Neural progenitor cell (in vitro differentiated cells): ENCODE data around the gene RFX5. TPM values are rescaled to one million over a fixed set of nuclear protein-coding genes. Genes with fewer than 3 reads are reported as not detected.

Source experiments
- DNase-seq: peaks from one replicate; pipeline ENCODE4 v3.0.0-alpha.2; 2016; ENCODE audit warnings: low spot score
- H2AFZ ChIP-seq: fragments of 200-600 bp; sonication (generic); replicated peaks from 2 replicates; pipeline ENCODE4 v1.6.1; 2016; ENCODE audit warnings: antibody characterized with exemption
- H3F3A ChIP-seq: fragments of 200-600 bp; sonication (generic); 2 replicates; pipeline ENCODE4 v1.6.1; 2016; ENCODE audit warnings: antibody characterized with exemption, low read depth
- H3K27ac ChIP-seq: fragments of 200-600 bp; sonication (generic); 2 replicates; pipeline ENCODE4 v1.5.1; 2016; ENCODE audit warnings: mild to moderate bottlenecking
- H3K27me3 ChIP-seq: fragments of 200-600 bp; sonication (generic); 2 replicates; pipeline ENCODE4 v1.6.1; 2016; ENCODE audit warnings: mild to moderate bottlenecking, moderate library complexity
- H3K36me3 ChIP-seq: fragments of 200-600 bp; sonication (generic); 2 replicates; pipeline ENCODE4 v1.5.1; 2016
- H3K4me1 ChIP-seq: fragments of 200-600 bp; sonication (generic); 2 replicates; pipeline ENCODE4 v1.6.1; 2016; ENCODE audit warnings: mixed run types
- H3K4me2 ChIP-seq: fragments of 200-600 bp; sonication (generic); 2 replicates; pipeline ENCODE4 v1.6.1; 2016
- H3K4me3 ChIP-seq: fragments of 200-600 bp; sonication (generic); 2 replicates; pipeline ENCODE4 v1.5.1; 2016
- H3K79me2 ChIP-seq: fragments of 200-600 bp; sonication (generic); 2 replicates; pipeline ENCODE4 v1.6.1; 2016; ENCODE audit warnings: low read depth
- H3K9ac ChIP-seq: fragments of 200-600 bp; sonication (generic); 2 replicates; pipeline ENCODE4 v1.6.1; 2016
- H3K9me3 ChIP-seq: fragments of 200-600 bp; sonication (generic); 2 replicates; pipeline ENCODE4 v1.5.1; 2016; ENCODE audit warnings: low read depth
- H4K20me1 ChIP-seq: fragments of 200-600 bp; sonication (generic); 2 replicates; pipeline ENCODE4 v1.6.1; 2016; ENCODE audit warnings: low read depth
- H3K27ac Mint-ChIP-seq: 3 replicates; pipeline ENCODE4 v1.8.0; 2021; ENCODE audit warnings: mixed read lengths
- H3K27me3 Mint-ChIP-seq: 2 replicates; pipeline ENCODE4 v1.8.0; 2022; ENCODE audit warnings: low read depth, mild to moderate bottlenecking, inconsistent platforms, moderate library complexity, mixed read lengths; ENCODE audit not compliant: insufficient read depth
- H3K36me3 Mint-ChIP-seq: 3 replicates; pipeline ENCODE4 v1.8.0; 2021; ENCODE audit warnings: mixed read lengths
- H3K4me1 Mint-ChIP-seq: 3 replicates; pipeline ENCODE4 v1.8.0; 2021; ENCODE audit warnings: mixed read lengths
- H3K4me3 Mint-ChIP-seq: 3 replicates; pipeline ENCODE4 v1.8.0; 2021; ENCODE audit warnings: mild to moderate bottlenecking, moderate library complexity, mixed read lengths
- H3K9me3 Mint-ChIP-seq: 3 replicates; pipeline ENCODE4 v1.8.0; 2020; ENCODE audit warnings: mixed read lengths
- EZH2 ChIP-seq: fragments of 200-600 bp; sonication (generic); IDR thresholded peaks from 2 replicates; pipeline ENCODE4 v1.6.1; 2017; ENCODE audit warnings: antibody characterized with exemption, mild to moderate bottlenecking, moderate library complexity
- EZH2phosphoT487 ChIP-seq: fragments of 200-600 bp; sonication (generic); IDR thresholded peaks from 2 replicates; pipeline ENCODE4 v1.6.1; 2017; ENCODE audit warnings: antibody characterized with exemption
- total RNA-seq: library from RNA; depleted of rRNA; stranded (reverse); fragments of >200 nt; gene quantifications from 2 replicates; pipeline ENCODE4 v1.2.3, GENCODE V29; 2015; ENCODE audit warnings: low replicate concordance
- TF ChIP-seq, protein P1 (sequence below): fragments of 200-600 bp; sonication (generic); IDR thresholded peaks from 2 replicates; pipeline ENCODE4 v1.5.1; 2017; ENCODE audit warnings: antibody characterized with exemption, mild to moderate bottlenecking

RFX5 gene
- total RNA-seq, 1 donor from 2014 or later, result 87.5 TPM

DNA sequence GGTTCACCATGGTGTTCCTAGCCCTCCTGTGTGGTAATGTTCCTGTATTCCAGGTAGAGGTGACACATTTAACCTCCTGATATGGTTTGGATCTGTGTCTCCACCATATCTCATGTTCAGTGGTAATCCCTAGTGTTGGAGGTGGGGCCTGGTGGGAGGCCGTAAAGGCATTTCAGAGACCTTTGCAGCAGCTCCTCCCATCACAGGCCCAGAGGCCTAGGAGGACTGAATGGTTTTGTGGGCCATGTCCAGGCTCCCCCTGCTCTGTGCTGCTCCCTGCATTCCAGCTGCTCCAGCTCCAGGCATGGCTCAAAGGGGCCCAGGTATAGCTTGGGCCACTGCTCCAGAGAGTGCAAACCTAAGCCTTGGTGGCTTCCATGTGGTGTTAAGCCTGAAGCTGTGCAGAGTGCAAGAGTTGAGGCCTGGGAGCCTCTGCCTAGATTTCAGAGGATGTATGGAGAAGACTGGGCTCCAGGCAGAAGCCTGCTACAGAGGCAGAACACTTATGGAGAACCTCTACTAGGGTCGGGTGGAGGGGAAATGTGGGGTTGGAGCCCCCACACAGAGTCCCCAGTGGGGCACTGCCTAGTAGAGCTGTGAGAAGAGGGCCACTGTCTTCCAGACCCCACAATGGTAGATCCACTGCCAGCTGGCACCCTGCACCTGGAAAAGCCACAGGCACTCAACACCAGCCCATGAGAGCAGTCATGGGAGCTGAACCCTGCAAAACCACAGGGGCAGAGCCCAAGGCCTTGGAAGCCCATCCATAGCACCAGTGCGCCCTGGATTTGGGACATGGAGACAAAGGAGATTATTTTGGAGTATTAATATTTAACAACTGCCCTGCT, 15.5 kb upstream of the RFX5 start:
- Histone ChIP-seq H3K27me3 (no peaks in the 10 kb centered on the region), H3K9me3 (no peaks in the 10 kb centered on the region), H3K4me2 (no peak overlapping the region), H4K20me1 (no peaks in the 10 kb centered on the region), H3K36me3 (no peaks in the 10 kb centered on the region), H3K9ac (no peak overlapping the region), H2AFZ (no peak overlapping the region), H3F3A (no peaks in the 10 kb centered on the region), H3K4me1 (no peaks in the 10 kb centered on the region), H3K4me3 (no peak overlapping the region), H3K27ac (no peak overlapping the region), H3K79me2 (no peaks in the 10 kb centered on the region)
- Mint-ChIP-seq H3K36me3 (peaks cover 40% of the 10 kb centered on the region), H3K27ac (no peak overlapping the region), H3K27me3 (peaks cover 6% of the 10 kb centered on the region), H3K9me3 (peaks cover 27% of the 10 kb centered on the region), H3K4me1 (peaks cover 3% of the 10 kb centered on the region), H3K4me3 (no peak overlapping the region)
- TF ChIP-seq EZH2 (no peak), EZH2phosphoT487 (no peak)
- TF ChIP-seq, protein P1, sequence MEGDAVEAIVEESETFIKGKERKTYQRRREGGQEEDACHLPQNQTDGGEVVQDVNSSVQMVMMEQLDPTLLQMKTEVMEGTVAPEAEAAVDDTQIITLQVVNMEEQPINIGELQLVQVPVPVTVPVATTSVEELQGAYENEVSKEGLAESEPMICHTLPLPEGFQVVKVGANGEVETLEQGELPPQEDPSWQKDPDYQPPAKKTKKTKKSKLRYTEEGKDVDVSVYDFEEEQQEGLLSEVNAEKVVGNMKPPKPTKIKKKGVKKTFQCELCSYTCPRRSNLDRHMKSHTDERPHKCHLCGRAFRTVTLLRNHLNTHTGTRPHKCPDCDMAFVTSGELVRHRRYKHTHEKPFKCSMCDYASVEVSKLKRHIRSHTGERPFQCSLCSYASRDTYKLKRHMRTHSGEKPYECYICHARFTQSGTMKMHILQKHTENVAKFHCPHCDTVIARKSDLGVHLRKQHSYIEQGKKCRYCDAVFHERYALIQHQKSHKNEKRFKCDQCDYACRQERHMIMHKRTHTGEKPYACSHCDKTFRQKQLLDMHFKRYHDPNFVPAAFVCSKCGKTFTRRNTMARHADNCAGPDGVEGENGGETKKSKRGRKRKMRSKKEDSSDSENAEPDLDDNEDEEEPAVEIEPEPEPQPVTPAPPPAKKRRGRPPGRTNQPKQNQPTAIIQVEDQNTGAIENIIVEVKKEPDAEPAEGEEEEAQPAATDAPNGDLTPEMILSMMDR, result no peak
- no peak for DNase-seq

- no peaks in the 10 kb centered on the region for H3K4me1 ChIP-seq
- H3K9me3 Mint-ChIP-seq, result peaks cover 27% of the 10 kb centered on the region
- no peak overlapping the region for H3K4me3 Mint-ChIP-seq
- no peak overlapping the region for H3K4me2 ChIP-seq
- H3K9me3 ChIP-seq, result no peaks in the 10 kb centered on the region
- H3K27me3 Mint-ChIP-seq, result peaks cover 4% of the 10 kb centered on the region
- no peak overlapping the region for H3K27ac Mint-ChIP-seq
- TF ChIP-seq EZH2 (no peak), EZH2phosphoT487 (no peak)
- TF ChIP-seq, protein P1, result no peak
- H3K36me3 Mint-ChIP-seq, result peaks cover 40% of the 10 kb centered on the region
- no peaks in the 10 kb centered on the region for H3K79me2 ChIP-seq
- no peaks in the 10 kb centered on the region for H3F3A ChIP-seq
- H3K27me3 ChIP-seq, result no peaks in the 10 kb centered on the region
- DNase-seq, result no peak
- no peak overlapping the region for H3K9ac ChIP-seq
- H4K20me1 ChIP-seq, result no peaks in the 10 kb centered on the region
- H3K4me1 Mint-ChIP-seq, result peaks cover 3% of the 10 kb centered on the region
- no peak overlapping the region for H3K4me3 ChIP-seq
- no peak overlapping the region for H3K27ac ChIP-seq
- no peak overlapping the region for H2AFZ ChIP-seq
- no peaks in the 10 kb centered on the region for H3K36me3 ChIP-seq
Measured at GRCh38 chr1:151361883-151362282, 14.8 kb upstream of the RFX5 start.

DNA sequence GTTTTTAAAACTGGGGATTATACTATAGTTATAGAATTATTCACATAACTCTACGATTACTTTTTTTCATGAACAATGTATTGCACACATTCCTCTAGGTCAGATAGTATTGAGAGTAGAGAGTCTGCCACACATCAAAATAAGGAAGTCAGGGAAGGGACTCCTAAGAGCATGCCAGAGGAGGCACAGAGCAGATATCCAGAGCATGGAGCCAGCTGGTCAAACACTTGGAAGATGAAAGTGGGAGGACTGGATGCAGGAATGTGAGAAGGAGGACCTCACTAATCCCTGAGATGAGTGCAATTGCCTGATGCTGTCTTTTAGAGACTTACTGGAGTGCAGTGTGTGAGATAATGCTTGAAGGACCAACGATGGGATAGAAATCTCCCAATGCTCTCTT, 9.6 kb upstream of the RFX5 start:
- Histone ChIP-seq H4K20me1 (no peaks in the 10 kb centered on the region), H3K9ac (no peak overlapping the region), H3K4me2 (no peak overlapping the region), H3K9me3 (no peaks in the 10 kb centered on the region), H3K79me2 (no peaks in the 10 kb centered on the region), H3K4me3 (no peak overlapping the region), H3K27ac (no peak overlapping the region), H3K4me1 (no peaks in the 10 kb centered on the region), H3K27me3 (no peaks in the 10 kb centered on the region), H2AFZ (no peak overlapping the region), H3K36me3 (no peaks in the 10 kb centered on the region), H3F3A (no peaks in the 10 kb centered on the region)
- no peak overlapping the region for H3K27ac Mint-ChIP-seq
- no peak for TF ChIP-seq EZH2
- TF ChIP-seq, protein P1, result no peak
- no peak for DNase-seq
- H3K4me3 Mint-ChIP-seq, result no peak overlapping the region
- H3K4me1 Mint-ChIP-seq, result no peaks in the 10 kb centered on the region
- peaks cover 16% of the 10 kb centered on the region for H3K9me3 Mint-ChIP-seq
- H3K36me3 Mint-ChIP-seq, result peaks cover 7% of the 10 kb centered on the region
- no peaks in the 10 kb centered on the region for H3K27me3 Mint-ChIP-seq
